DOHH2 (cell line): ENCODE measurements around the gene SUPT3H.

Source experiments
- H3F3A ChIP-seq: fragments of 200-600 bp; sonication (generic), shearing (Covaris generic); 2 replicates; pipeline ENCODE4 v1.6.0; 2016; ENCODE audit warnings: antibody characterized with exemption, mild to moderate bottlenecking; ENCODE audit not compliant: control insufficient read depth, insufficient read depth
- H3K27ac ChIP-seq: fragments of 200-600 bp; sonication (generic); 2 replicates; pipeline ENCODE4 v1.5.1; 2014; ENCODE audit warnings: low read depth, mild to moderate bottlenecking, low read length, moderate library complexity
- H3K27me3 ChIP-seq: fragments of 200-600 bp; sonication (generic); 2 replicates; pipeline ENCODE4 v1.6.1; 2014; ENCODE audit warnings: mild to moderate bottlenecking, low read length, mixed read lengths; ENCODE audit not compliant: control insufficient read depth
- H3K36me3 ChIP-seq: fragments of 200-600 bp; sonication (generic); 2 replicates; pipeline ENCODE4 v1.6.1; 2014; ENCODE audit warnings: mild to moderate bottlenecking, low read length, moderate library complexity, mixed read lengths; ENCODE audit not compliant: control insufficient read depth
- H3K4me1 ChIP-seq: fragments of 200-600 bp; sonication (generic); 2 replicates; pipeline ENCODE4 v1.6.1; 2014; ENCODE audit warnings: mild to moderate bottlenecking, low read length, mixed read lengths; ENCODE audit not compliant: control insufficient read depth
- H3K4me2 ChIP-seq: fragments of 200-600 bp; sonication (generic); 2 replicates; pipeline ENCODE4 v1.6.0; 2014; ENCODE audit warnings: mild to moderate bottlenecking, low read length, moderate library complexity
- H3K4me3 ChIP-seq: fragments of 200-600 bp; sonication (generic); 2 replicates; pipeline ENCODE4 v1.5.1; 2014; ENCODE audit warnings: mild to moderate bottlenecking, low read length, mixed read lengths
- H3K79me2 ChIP-seq: fragments of 200-600 bp; sonication (generic); 2 replicates; pipeline ENCODE4 v1.6.1; 2014; ENCODE audit warnings: mild to moderate bottlenecking, low read length, mixed read lengths; ENCODE audit not compliant: control insufficient read depth
- H3K9me2 ChIP-seq: fragments of 200-600 bp; sonication (generic); replicated peaks from 2 replicates; pipeline ENCODE4 v1.6.1; 2014; ENCODE audit warnings: mild to moderate bottlenecking, low read length, mixed read lengths; ENCODE audit not compliant: control insufficient read depth
- H3K9me3 ChIP-seq: fragments of 200-600 bp; sonication (generic); 2 replicates; pipeline ENCODE4 v1.6.1; 2014; ENCODE audit warnings: antibody characterized with exemption, low read length, mixed read lengths; ENCODE audit not compliant: control insufficient read depth, insufficient read depth
- H4K20me1 ChIP-seq: fragments of 200-600 bp; sonication (generic); 2 replicates; pipeline ENCODE4 v1.6.0; 2014; ENCODE audit warnings: low read depth, mild to moderate bottlenecking, antibody characterized with exemption, low read length, moderate library complexity; ENCODE audit not compliant: control insufficient read depth, insufficient read depth
- EZH2phosphoT487 ChIP-seq: fragments of 200-600 bp; sonication (generic); IDR thresholded peaks from 2 replicates; pipeline ENCODE4 v1.6.1; 2017; ENCODE audit warnings: borderline replicate concordance, mild to moderate bottlenecking, antibody characterized with exemption, low read length, moderate library complexity, mixed read lengths
- TF ChIP-seq, protein P1 (sequence below): fragments of 200-600 bp; sonication (generic); IDR thresholded peaks from one replicate; pipeline ENCODE4 v1.5.1; 2014; ENCODE audit warnings: antibody characterized with exemption, mild to moderate bottlenecking, low read depth, low read length; ENCODE audit not compliant: poor library complexity, severe bottlenecking

SUPT3H gene

DNA sequence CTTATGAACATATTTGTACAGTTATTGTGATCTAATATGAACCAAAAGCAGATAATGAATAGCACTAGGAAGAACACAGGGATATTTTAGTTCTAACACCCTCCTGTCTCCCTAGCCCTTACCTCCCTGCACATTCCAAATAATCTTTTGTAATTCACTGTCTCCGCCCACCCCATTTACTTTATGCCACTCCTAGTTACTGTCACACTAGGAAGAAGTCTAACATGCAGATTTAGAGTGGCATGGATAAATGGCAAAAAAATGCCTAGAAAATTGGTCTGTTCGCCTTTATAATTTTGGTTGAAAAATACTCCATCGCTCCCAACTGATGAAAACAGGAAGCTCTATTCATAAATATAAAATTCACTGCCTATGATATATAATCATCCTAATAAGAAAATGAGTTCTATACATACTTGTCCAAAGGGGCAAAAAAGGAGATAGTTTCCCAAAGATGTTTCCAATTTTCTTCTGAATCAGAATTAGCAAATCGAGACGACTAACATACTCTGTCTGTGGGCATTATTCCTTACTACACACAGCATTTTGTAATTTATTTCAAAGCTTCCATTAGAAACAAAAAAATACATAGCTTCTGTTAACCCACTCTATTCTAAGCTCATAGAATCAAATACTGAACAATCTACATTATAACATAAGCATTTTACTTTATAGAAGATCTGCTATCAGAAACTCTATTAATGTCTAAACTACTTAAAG lies 50.9 kb downstream of the SUPT3H start:
- TF ChIP-seq EZH2phosphoT487: no peak
- TF ChIP-seq, protein P1, sequence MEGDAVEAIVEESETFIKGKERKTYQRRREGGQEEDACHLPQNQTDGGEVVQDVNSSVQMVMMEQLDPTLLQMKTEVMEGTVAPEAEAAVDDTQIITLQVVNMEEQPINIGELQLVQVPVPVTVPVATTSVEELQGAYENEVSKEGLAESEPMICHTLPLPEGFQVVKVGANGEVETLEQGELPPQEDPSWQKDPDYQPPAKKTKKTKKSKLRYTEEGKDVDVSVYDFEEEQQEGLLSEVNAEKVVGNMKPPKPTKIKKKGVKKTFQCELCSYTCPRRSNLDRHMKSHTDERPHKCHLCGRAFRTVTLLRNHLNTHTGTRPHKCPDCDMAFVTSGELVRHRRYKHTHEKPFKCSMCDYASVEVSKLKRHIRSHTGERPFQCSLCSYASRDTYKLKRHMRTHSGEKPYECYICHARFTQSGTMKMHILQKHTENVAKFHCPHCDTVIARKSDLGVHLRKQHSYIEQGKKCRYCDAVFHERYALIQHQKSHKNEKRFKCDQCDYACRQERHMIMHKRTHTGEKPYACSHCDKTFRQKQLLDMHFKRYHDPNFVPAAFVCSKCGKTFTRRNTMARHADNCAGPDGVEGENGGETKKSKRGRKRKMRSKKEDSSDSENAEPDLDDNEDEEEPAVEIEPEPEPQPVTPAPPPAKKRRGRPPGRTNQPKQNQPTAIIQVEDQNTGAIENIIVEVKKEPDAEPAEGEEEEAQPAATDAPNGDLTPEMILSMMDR: no peak
- Histone ChIP-seq H4K20me1 (no peaks in the 10 kb centered on the region), H3F3A (no peaks in the 10 kb centered on the region), H3K4me2 (no peak overlapping the region), H3K27me3 (no peaks in the 10 kb centered on the region), H3K79me2 (no peaks in the 10 kb centered on the region), H3K4me3 (no peak overlapping the region), H3K36me3 (no peaks in the 10 kb centered on the region), H3K9me2 (no peaks in the 10 kb centered on the region), H3K4me1 (peaks cover 11% of the 10 kb centered on the region), H3K27ac (no peak overlapping the region), H3K9me3 (no peaks in the 10 kb centered on the region)

DNA sequence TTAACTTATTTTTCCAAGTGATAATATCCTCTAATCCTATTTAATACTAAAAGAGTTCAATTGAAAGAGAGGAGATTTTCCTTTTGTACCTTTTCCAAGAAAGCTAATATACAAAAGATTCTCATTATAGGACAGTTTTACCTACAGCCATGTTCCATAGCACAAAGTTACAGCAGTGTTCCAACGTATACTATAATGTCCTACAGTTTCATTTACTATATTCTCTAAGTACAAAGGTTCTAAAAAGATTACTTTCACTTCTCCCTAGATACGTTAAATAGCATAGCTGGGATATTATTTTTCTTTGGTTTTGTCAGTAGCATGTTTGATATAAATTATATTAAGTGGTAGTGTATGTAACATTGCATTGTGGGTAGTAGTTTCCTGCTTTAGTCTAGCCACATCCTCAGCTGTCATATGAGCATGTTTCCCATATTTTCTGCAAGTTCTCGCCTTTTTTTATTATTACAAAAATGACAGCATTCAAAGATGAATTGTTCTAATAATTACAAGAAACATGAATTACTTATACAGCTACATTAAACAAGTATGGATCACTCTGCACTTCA lies 54.0 kb downstream of the SUPT3H start:
- H3K36me3 ChIP-seq: no peaks in the 10 kb centered on the region
- H3K27me3 ChIP-seq: no peaks in the 10 kb centered on the region
- H3K79me2 ChIP-seq: no peaks in the 10 kb centered on the region
- no peaks in the 10 kb centered on the region for H3K9me3 ChIP-seq
- H3K9me2 ChIP-seq: no peaks in the 10 kb centered on the region
- H3K27ac ChIP-seq: no peak overlapping the region
- no peak for TF ChIP-seq EZH2phosphoT487
- TF ChIP-seq, protein P1: no peak
- no peak overlapping the region for H3K4me3 ChIP-seq
- no peaks in the 10 kb centered on the region for H4K20me1 ChIP-seq
- no peaks in the 10 kb centered on the region for H3F3A ChIP-seq
- peaks cover 11% of the 10 kb centered on the region for H3K4me1 ChIP-seq
- H3K4me2 ChIP-seq: peak overlapping the region; percentile 23; the same call in 1 of the 2 replicates

DNA sequence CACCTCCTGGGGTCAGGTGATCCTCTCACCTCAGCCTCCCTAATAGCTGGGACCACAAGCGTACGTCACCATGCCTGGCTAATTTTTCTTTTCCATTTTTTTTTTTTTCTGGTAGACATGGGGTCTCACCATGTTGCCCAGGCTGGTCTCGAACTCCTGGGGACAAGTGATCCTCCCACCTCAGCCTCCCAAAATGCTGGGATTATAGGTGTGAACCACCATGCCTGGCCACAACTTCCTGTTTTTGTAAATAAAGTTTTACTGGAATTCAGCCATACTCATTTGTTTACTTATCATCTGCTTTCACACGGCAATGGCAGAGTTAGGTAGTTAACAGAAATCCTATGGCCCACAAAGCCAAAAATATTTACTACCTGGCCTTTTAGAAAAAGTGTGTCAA lies 57.4 kb downstream of the SUPT3H start:
- Histone ChIP-seq H3K9me3 (no peaks in the 10 kb centered on the region), H3K4me2 (no peak overlapping the region), H3K4me1 (peaks cover 11% of the 10 kb centered on the region), H3K79me2 (no peaks in the 10 kb centered on the region), H3K4me3 (no peak overlapping the region), H3K27ac (no peak overlapping the region), H3K36me3 (no peaks in the 10 kb centered on the region), H3K9me2 (no peaks in the 10 kb centered on the region), H4K20me1 (no peaks in the 10 kb centered on the region), H3F3A (no peaks in the 10 kb centered on the region), H3K27me3 (no peaks in the 10 kb centered on the region)
- no peak for TF ChIP-seq EZH2phosphoT487
- TF ChIP-seq, protein P1: no peak
